ENCODE results near the gene CFTR.

DNA sequence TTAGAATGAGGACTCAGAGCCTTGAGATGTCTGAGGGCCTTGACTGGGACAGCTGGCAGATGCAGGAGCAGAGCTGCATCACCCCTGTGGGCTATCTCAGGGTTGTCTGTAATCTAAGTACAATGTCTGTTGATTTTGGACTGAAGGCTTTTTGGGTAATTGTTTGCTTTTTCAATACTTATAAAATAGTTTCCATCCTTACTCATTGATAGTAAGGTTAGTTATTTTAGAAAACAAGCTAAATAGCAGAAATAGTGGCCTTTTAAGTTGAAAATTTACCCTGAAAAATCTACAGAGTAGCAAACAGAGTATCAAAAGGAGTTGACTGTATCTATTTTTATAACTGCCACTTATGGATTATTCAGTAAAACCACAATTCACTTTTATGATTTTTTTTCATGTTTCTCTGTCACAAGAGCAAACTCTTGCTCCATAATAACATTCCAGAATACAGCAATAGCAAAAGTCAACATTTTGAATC is 179.7 kb downstream of the CFTR start:
- TF ChIP-seq, protein P1, sequence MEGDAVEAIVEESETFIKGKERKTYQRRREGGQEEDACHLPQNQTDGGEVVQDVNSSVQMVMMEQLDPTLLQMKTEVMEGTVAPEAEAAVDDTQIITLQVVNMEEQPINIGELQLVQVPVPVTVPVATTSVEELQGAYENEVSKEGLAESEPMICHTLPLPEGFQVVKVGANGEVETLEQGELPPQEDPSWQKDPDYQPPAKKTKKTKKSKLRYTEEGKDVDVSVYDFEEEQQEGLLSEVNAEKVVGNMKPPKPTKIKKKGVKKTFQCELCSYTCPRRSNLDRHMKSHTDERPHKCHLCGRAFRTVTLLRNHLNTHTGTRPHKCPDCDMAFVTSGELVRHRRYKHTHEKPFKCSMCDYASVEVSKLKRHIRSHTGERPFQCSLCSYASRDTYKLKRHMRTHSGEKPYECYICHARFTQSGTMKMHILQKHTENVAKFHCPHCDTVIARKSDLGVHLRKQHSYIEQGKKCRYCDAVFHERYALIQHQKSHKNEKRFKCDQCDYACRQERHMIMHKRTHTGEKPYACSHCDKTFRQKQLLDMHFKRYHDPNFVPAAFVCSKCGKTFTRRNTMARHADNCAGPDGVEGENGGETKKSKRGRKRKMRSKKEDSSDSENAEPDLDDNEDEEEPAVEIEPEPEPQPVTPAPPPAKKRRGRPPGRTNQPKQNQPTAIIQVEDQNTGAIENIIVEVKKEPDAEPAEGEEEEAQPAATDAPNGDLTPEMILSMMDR (IDR thresholded peaks at IDR 0.05; ENCODE audit: borderline replicate concordance, extremely low read depth, low read length, poor library complexity, severe bottlenecking): no peak
- TF ChIP-seq EZH2 (IDR thresholded peaks at IDR 0.05; ENCODE audit: borderline replicate concordance, low read depth, low read length, severe bottlenecking): no peak

Data from DND-41 (cell line).